Hepatocyte (in vitro differentiated cells): ENCODE measurements around the gene MED12. TPM values are rescaled to one million over a fixed set of nuclear protein-coding genes. Genes with fewer than 3 reads are reported as not detected.

Experiments
- DNase-seq: peaks from one replicate; pipeline ENCODE4 v3.0.0-alpha.2; 2016; ENCODE audit warnings: low spot score
- H2AFZ ChIP-seq: fragments of 200-600 bp; sonication (generic); 2 replicates; pipeline ENCODE4 v1.6.0; 2016; ENCODE audit warnings: antibody characterized with exemption, mild to moderate bottlenecking
- H3K27ac ChIP-seq: fragments of 200-600 bp; sonication (generic); 2 replicates; pipeline ENCODE4 v1.5.1; 2016; ENCODE audit warnings: mild to moderate bottlenecking
- H3K27me3 ChIP-seq: fragments of 200-600 bp; sonication (generic); 2 replicates; pipeline ENCODE4 v1.6.1; 2016
- H3K36me3 ChIP-seq: fragments of 200-600 bp; sonication (generic); replicated peaks from 2 replicates; pipeline ENCODE4 v1.5.1; 2016; ENCODE audit warnings: low read depth; ENCODE audit not compliant: insufficient read depth
- H3K4me1 ChIP-seq: fragments of 200-600 bp; sonication (generic); 2 replicates; pipeline ENCODE4 v1.5.1; 2016; ENCODE audit warnings: mild to moderate bottlenecking, moderate library complexity; ENCODE audit not compliant: insufficient read depth
- H3K4me2 ChIP-seq: fragments of 200-600 bp; sonication (generic); 2 replicates; pipeline ENCODE4 v1.6.0; 2016
- H3K4me3 ChIP-seq: fragments of 200-600 bp; sonication (generic); 2 replicates; pipeline ENCODE4 v1.5.1; 2016; ENCODE audit warnings: mild to moderate bottlenecking
- H3K79me2 ChIP-seq: fragments of 200-600 bp; sonication (generic); 2 replicates; pipeline ENCODE4 v1.6.0; 2017; ENCODE audit warnings: mild to moderate bottlenecking
- H3K9me2 ChIP-seq: fragments of 200-600 bp; sonication (generic); replicated peaks from 2 replicates; pipeline ENCODE4 v1.6.0; 2017; ENCODE audit warnings: mild to moderate bottlenecking; ENCODE audit not compliant: insufficient read depth
- H3K9me3 ChIP-seq: fragments of 200-600 bp; sonication (generic); 2 replicates; pipeline ENCODE4 v1.5.1; 2016; ENCODE audit warnings: low read depth, mild to moderate bottlenecking
- H4K20me1 ChIP-seq: fragments of 200-600 bp; sonication (generic); 2 replicates; pipeline ENCODE4 v1.6.0; 2016; ENCODE audit warnings: mild to moderate bottlenecking; ENCODE audit not compliant: insufficient read depth, poor library complexity, severe bottlenecking
- CTCF ChIP-seq: fragments of 200-600 bp; sonication (generic); IDR thresholded peaks from 2 replicates; pipeline ENCODE4 v1.5.1; 2016; ENCODE audit warnings: antibody characterized with exemption, mild to moderate bottlenecking; ENCODE audit not compliant: poor library complexity
- EZH2 ChIP-seq: fragments of 200-600 bp; sonication (generic); IDR thresholded peaks from 2 replicates; pipeline ENCODE4 v1.6.1; 2016; ENCODE audit warnings: antibody characterized with exemption, mild to moderate bottlenecking, borderline replicate concordance
- EZH2phosphoT487 ChIP-seq: fragments of 200-600 bp; sonication (generic); IDR thresholded peaks from one replicate; pipeline ENCODE4 v1.6.1; 2018; ENCODE audit warnings: antibody characterized with exemption, mild to moderate bottlenecking, low read depth, moderate library complexity; ENCODE audit not compliant: unreplicated experiment, severe bottlenecking
- WGBS: methylation state at CpG from one replicate; pipeline ENCODE4 v1.1.6; 2016; ENCODE audit warnings: low lambda C conversion rate; ENCODE audit errors: missing lambda C conversion rate; 5-methylcytosine and 5-hydroxymethylcytosine counted together
- polyA plus RNA-seq: library from polyadenylated mRNA; unstranded; fragments of >200 nt; fragmentation: Nextera tagmentation; extraction: Ambion mirVana; gene quantifications from 2 replicates; pipeline ENCODE4 v1.2.1, GENCODE V29; 2016
- total RNA-seq: library from RNA; depleted of rRNA; stranded (reverse); fragments of >200 nt; gene quantifications from 2 replicates; pipeline ENCODE4 v1.2.3, GENCODE V29; 2014

The MED12 gene
- total and polyA plus RNA-seq, 2 experiments from 2014 or later: 15.7 to 32.7 TPM

GRCh38 chrX:71095033-71095432 lies 23.4 kb upstream of the MED12 start:
- peak overlapping the region; percentile 13 for H3K4me3 ChIP-seq
- WGBS: 33% methylated on average over 6 of the region's 6 CpGs
- H3K9me3 ChIP-seq: no peaks in the 10 kb centered on the region
- H3K4me2 ChIP-seq: peak overlapping the region; percentile 77
- no peaks in the 10 kb centered on the region for H3K9me2 ChIP-seq
- H4K20me1 ChIP-seq: no peaks in the 10 kb centered on the region
- H2AFZ ChIP-seq: peak overlapping the region; percentile 80
- no peak overlapping the region for H3K27ac ChIP-seq
- H3K4me1 ChIP-seq: peaks cover 8% of the 10 kb centered on the region
- no peak for DNase-seq
- TF ChIP-seq EZH2phosphoT487 (no peak), CTCF (no peak), EZH2 (no peak)
- no peaks in the 10 kb centered on the region for H3K79me2 ChIP-seq
- no peaks in the 10 kb centered on the region for H3K36me3 ChIP-seq
- no peaks in the 10 kb centered on the region for H3K27me3 ChIP-seq

DNA sequence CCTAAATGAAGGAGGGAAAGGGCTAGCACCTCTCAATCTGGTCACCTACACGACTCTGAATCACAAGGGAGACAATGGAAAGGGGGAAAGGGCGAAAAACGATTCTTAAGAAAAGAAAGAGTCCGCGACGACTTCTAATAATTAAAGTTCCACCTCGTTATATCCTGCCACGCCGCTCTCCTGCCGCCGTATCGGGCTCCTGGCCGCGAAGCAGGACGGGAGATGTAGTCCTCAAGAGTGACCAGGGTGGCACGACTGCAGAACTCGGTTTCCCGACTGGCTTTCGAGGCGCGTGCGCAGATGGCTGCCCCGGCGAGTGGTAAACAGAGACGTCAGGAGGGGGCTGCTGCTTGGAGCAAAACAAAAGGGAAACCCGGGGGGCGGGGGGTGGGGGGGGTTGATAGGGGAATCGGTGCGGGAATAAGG lies 22.8 kb upstream of the MED12 start, which contains the start of gene FOXO4:
TSS of gene FOXO4 (plus strand) at position 297 of the 426 bp plus-strand sequence. CDS start 678 bp downstream, outside the sequence.
- WGBS: 47% methylated on average over 26 of the region's 29 CpGs
- no peaks in the 10 kb centered on the region for H3K27me3 ChIP-seq
- H3K9me3 ChIP-seq: no peaks in the 10 kb centered on the region
- peak within 1 kb of the TSS; percentile 91 for H3K4me2 ChIP-seq
- TF ChIP-seq CTCF: no peak
- no peak for TF ChIP-seq EZH2phosphoT487
- no peak for TF ChIP-seq EZH2
- H3K9me2 ChIP-seq: no peaks in the 10 kb centered on the region
- peaks cover 8% of the 10 kb centered on the region for H3K4me1 ChIP-seq
- H3K36me3 ChIP-seq: no peaks in the 10 kb centered on the region
- no peaks in the 10 kb centered on the region for H3K79me2 ChIP-seq
- DNase-seq: peak; percentile 92
- peak within 1 kb of the TSS; percentile 80 for H2AFZ ChIP-seq
- peak within 1 kb of the TSS; percentile 65 for H3K27ac ChIP-seq
- no peaks in the 10 kb centered on the region for H4K20me1 ChIP-seq
- H3K4me3 ChIP-seq: peak within 1 kb of the TSS; percentile 43

- Histone ChIP-seq H3K4me1 (peaks cover 8% of the 10 kb centered on the region), H3K9me2 (no peaks in the 10 kb centered on the region), H3K36me3 (no peaks in the 10 kb centered on the region), H3K4me3 (peak overlapping the region; percentile 43), H4K20me1 (no peaks in the 10 kb centered on the region), H3K9me3 (no peaks in the 10 kb centered on the region), H3K27me3 (no peaks in the 10 kb centered on the region), H3K79me2 (no peaks in the 10 kb centered on the region), H3K27ac (peak overlapping the region; percentile 65), H3K4me2 (peak overlapping the region; percentile 91), H2AFZ (peak overlapping the region; percentile 10)
- DNase-seq: no peak
- 40% methylated on average over 25 of the region's 46 CpGs for WGBS
- TF ChIP-seq CTCF (no peak), EZH2phosphoT487 (no peak), EZH2 (no peak)
Observed at GRCh38 chrX:71095981-71096759, 22.2 kb upstream of the MED12 start.
